NCI-H1694 (cell line): ENCODE data around the gene SAMD4A.

Source experiments
- DNase-seq: peaks from one replicate; lab custom pipeline; 2025; lab: John Stamatoyannopoulos, UW

SAMD4A gene

DNA sequence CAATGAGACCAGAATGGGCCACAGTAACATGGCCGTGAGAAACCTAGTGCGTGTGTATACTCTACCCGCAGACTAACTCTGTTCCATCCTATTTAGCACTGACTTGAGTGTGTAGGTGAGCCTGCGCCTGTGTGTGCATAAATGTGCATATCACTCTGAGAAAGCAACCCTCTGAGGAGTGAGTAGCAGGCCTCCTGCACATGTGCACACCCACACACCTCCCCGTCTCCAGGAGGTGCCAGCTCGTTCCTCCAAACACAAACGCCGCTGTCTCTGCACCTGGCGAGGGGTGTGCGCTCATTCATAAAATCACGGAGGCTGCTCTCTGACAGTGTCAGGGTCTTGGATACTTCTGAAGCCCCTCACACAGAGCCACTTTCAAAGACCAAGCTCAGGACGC is 196.8 kb downstream of the SAMD4A start:
- DNase-seq: no peak

DNA sequence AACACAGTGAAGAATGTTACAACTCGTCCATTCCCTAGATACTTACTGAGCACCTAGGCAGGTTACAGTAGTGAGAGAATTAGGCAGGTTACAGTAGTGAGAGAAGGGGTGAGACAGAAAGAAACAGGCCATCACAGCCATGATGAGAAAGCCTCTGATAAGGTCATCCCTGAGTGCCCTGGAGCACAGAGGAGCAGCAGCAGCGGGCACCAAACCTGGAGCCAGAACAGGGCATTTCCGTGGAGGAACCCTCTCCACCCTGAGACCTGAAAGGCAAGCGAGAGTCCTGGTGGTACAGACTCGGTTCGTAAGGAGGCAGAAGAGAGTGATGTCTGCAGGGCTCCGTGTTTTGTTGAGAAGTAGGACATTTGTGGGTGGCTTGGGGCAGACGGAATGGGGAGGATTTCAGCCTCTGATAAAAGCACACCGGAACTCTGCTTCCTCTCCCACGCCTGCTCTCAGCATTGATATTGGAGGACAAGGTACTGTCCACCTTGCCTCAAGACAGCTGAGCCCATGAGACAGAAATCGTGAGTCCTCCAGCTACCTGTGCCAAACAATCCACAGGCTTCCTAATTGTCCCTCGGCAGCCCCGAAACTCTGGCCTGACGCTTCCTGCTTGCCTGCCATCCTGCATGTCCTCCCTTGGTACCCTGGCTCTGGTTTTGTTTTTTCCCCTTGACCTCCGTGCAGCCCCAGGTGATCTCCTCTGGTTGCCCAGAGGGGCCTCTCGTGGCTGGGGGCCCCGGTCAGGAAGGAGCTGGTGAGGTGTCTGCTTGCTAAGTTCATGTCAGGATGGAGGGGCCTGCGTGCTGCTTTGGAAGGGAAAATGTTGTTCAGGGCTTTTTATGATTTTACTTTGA is 199.6 kb downstream of the SAMD4A start:
- DNase-seq: no peak

DNA sequence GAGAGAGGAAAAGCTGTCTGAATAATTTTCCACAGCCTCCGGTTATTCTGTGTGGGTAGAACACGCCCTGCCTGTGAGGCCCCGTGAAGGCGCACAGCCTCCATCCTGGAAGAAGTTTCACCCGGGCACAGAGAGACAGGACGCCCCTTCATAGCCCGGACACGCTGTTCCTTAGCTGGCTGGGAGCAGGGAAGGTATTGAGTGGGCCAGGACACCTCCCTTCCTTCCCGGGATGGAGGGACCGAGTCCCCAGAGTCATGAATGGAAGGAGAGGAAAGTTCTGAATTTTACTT is 200.2 kb downstream of the SAMD4A start:
- no peak for DNase-seq

DNA sequence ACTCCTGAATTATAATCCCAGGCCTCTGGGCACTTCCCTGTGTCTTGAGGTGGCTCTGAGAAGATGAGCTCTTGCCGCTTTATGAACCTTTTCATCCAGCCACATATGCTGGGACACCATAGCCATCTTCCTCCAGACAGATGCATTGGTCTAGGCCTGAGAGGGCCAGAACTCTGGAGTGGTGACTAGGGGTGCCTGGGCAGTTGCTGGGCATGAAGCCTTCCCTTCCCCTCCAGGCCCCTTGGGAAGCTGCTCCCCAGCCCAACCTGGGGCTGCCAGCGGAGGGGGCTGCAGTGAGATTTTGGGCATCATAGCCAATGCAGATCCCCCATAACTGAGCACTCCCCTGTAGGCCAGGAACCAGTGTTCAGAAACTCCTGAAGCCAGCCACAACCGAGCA is 200.5 kb downstream of the SAMD4A start:
- no peak for DNase-seq

DNA sequence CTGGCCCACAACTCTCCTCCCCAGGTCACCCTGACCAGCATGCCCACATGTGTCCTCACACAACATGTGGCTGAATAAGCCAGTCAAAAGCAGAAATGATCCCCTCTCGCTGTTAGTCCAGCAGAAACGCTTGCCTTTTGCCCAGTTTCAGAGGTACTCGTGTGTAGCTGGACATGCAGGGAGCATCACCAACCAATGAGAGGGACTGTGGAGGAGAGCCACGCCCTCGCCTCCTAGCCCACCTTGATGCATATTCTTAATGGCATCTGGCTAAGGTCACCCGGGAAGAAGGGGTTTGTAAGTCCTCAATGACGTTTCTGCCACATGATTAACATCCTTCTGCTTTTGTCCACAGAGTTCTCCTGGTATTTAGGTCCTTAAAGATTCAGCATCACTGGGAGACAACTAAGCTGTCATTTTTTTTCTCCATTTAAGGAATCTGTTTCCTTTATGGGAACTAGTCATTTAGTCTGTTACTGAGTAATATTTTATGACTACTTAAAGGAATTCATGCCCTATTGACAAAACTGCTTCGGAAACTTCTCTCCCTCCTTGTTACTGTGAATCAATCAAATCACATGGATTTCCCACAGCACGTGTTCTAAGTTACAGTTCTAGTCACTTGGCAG is 201.7 kb downstream of the SAMD4A start:
- DNase-seq: no peak

DNA sequence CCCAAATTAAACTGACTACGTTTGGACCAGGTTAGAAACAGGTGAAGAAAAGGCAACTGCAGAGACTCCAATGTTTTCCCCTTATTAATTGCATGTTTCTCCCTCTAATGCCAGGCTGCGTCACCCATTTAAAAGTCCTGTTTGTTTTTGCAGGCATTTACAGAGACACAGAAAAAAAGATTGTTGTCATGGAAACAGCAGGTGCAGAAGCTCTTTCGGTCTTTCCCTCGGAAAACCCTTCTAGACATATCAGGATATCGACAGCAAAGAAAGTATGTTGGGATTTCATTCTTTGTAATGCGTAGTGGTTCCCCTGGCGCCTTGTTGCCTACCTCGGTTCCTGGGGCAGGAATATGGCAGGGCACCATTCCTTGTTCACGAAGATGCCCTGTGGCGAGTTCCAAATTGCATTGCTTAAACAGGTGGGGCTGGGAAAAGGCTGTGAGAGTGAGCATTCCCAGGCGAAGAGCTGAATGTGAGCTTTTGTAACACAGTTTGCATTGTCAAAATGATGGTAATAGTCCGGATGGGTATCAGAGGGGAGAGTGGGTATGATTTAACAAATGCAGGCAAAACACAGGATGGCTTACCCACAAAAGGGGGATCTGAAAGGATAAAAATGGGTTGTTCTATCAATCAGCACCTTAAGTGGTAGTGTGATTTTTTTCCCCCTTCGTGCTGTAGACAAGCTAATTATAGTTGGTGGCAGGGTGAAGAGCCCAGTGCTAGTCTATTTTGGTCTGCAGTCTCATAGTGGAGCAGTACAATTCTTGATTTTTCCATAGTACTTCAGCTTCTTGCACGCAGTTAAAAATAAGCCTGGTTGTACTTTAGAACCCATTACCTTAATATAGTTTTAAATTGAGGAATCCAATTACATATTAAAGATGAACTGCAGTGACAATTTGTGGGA is 203.3 kb downstream of the SAMD4A start:
- no peak for DNase-seq

DNA sequence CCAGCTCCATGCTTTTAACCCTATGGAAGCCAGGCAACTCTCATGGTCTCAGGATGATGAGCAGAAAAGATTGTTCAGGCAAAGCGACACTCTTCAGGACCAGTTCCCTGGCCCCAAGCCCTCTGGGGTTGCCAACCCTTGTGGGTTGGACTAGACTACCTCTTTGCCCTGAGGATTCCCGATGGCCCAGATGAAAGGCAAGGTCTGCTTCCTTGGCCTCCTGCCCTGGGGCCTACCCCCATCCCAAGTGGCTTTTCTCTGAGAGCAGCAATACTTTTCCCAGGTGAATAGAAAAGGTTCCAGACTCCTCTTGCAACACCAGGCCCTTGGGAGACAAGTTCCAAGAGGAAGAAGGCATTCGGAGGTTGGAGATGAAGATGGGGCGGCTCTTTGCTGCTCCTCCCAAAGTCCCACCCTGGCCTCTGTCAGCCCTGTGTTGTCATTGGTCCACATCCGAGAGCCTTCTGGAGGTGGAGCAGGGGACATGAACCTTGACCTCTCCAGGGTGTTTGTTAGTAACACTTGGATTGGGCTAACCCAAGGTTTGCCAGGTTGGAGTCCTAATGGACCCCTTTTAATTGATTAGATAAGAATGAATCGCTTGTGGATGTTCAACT is 204.6 kb downstream of the SAMD4A start:
- no peak for DNase-seq

DNA sequence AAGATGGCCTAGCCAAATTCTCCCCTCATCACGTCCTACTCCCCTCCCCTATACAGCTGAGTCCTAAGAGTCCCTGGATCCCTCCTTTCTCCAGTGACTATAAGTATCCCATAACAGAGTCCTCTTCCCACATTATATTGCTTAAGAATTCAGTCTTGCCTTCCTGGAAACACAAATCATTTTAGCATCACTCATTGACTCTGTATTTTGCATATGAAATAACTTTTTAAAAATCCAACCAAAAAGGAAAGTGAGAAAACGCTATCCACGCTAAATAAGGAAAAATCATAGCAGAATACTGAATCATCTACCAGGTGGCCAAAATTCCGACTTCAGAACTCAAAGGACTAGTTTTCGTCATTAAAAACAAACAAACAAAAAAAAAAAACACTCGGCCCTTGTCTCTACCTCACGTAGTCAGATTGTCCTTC is 205.5 kb downstream of the SAMD4A start:
- no peak for DNase-seq

DNA sequence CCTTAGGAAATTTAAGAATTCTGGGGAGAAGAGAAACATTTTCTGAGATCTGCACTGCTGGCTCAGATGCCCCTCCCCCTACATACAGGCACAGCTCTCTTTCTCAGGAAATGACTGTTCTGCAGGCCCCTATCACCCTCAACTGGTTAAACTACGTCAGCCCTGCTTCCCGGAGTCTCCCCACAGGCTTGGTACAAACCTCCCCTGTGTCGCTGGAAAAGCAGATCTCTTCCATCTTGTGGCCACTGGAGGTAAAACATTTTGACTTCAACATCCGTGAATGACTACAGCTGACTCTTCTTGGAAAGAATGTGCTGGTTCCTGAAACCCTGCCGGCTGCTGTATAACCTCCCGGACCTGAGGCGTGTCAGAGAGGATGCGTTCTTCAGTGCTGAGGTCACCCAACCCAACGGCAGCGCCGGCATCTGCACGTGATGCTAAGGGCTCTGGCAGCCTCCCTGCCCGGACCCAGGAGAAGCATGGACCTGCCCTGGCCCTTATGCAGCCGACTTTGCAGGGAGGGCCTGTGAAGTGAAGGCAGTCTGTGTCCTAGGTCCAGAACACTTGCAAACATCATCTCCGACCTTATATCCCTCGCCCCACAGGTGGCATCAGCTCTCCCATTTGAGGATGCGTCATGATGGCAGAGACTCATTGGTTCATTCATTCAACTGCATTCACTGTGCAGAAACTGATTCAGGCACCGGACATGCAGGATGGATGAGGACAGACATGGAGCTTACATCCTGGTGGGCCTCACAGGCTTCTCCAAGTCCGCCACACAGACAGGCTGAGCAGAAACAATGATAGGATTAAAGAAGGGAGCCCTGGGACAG is 206.5 kb downstream of the SAMD4A start:
- peak; percentile 80 for DNase-seq

DNA sequence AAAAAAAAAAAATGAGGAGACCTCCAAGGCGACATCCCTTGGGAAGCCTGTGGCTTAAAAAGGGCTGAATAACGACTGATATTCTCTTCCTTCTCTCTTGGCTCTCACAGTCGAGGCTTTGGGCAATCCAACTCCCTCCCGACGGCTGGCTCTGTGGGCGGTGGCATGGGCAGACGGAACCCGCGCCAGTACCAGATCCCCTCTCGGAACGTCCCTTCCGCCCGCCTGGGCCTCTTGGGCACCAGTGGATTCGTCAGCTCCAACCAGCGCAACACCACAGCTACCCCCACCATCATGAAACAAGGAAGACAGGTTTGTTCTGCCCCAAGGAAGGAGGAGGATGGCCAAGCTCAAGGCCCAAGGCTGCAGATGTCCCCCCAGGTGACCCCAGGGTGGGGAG is 207.9 kb downstream of the SAMD4A start:
- no peak for DNase-seq

DNA sequence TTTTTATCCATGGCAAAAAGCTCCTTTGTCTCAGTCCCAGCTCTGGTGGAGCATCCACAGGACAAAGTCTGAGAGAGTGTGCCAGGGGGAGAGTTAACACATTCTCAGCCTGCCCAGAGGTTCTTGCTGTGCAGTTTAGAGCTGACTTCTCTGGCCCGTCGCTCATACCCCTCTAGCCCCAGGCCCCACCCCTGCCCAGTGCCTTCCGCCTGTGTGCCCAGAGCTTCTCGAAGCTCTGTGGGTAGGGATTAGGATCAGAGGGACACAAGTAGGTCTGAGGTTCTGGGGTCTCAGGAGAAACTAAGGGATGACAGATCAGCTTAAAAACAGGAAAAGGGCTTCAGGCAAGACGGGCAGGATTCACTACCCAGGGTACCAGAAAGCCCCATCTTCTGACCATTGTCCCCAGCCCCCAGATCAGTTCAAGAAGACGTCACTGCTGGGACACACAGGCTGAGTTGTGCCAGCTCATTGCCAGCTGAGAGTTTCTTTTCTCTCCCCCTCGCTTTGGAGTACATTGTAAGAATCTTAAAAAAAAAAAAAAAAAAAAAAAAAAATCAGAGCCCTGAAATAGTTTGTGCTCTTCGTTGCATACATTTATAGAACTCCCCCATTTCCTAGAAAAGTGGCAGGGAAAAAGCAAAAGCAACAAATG is 208.7 kb downstream of the SAMD4A start:
- no peak for DNase-seq

DNA sequence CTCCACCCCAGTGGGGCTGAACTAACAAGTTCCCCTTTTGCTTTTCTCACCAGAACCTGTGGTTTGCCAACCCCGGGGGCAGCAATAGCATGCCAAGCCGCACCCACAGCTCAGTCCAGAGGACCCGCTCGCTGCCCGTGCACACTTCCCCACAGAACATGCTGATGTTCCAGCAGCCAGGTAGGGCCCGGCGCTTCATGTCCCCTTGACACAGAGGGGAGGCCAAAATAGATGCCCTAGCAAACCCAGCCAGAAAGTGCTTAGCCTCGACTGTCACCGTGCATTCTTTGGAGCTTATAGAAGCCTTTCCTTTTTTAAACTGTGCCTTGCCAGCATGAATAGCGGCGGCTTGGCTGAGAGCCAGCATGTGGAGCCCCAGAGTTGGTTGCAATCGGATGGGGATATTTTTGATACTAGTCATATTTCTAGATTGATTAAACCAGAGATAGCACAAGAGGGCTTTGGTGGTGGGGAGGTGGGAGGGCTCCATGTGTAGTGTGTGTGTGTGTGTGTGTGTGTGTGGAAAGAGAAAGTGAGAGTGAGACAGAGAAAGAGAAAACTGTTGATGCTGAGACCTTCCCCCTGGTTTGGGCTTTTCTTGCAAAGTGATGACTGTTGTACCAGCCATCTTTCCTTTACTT is 209.6 kb downstream of the SAMD4A start:
- DNase-seq: no peak

DNA sequence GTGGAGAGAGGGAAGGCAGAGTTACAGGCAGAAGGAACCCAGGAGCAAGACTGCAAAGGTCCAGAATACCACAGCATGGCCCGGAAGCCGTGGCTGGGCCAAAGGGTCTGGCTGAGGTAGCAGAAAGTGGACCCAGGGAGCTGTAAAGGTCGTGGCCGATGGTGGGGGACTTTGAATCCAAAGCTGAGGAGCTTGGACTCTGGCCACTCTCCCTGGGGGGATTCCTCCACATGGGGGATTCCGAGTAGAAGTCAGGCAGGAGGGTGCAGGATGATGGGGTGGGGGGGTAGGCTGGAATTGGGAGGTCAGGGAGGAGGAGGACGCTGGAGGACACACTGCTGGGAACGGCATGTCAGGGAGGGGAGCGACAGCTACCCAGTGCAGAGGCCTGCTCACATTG is 210.5 kb downstream of the SAMD4A start:
- no peak for DNase-seq

DNA sequence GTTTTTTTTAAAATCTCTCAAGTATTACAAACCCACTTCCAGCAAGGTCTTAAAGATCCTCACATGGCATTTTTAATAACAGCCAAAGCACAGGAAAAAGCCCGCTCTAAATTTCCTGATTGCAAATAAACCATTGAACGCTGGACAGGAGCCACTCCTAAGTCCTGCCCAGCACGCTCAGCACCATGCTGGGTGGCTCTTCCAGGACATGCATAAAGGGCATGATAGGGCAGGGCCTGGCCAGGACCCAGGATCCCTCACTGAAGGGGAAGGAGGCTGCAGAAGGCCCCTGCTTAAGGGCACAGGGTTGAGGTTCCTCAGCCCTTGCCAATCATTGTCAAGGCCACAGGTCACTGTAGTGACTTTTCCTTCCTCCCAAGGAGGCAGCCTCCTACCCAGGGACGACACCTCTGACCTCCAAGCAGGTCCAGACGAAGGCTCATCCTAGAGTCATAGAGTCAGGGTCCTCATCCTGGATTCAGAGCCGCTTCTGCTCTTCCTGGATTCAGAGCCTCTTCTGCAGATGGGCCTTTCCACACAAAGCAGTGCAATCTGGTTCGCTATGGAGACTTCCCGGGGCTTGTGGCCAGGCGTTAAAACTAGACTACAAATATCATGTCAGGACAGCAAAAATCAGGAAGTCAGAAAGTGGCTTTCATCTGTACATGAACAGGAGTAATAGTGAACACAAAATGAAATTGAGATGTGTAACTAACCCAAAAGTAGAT is 211.9 kb downstream of the SAMD4A start:
- DNase-seq: no peak

DNA sequence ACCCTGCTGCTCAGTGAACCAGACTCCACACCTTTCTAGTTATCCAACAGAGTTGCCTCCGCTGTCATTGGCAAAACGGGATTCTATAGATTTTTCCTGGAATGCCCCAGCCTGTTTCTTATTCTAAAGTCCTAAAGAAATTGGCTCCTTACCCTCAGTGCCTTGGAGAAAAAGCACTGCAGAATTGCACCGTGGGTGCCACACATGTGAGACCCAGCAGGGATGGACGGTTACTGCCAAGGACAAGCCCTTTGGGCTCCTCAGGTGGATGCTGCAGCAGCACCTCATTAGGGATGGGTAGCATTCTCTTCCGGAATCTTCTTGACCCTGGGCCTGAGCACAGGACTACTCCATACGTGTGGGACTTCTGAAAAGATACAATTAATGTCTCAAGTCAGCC is 214.2 kb downstream of the SAMD4A start:
- DNase-seq: no peak

DNA sequence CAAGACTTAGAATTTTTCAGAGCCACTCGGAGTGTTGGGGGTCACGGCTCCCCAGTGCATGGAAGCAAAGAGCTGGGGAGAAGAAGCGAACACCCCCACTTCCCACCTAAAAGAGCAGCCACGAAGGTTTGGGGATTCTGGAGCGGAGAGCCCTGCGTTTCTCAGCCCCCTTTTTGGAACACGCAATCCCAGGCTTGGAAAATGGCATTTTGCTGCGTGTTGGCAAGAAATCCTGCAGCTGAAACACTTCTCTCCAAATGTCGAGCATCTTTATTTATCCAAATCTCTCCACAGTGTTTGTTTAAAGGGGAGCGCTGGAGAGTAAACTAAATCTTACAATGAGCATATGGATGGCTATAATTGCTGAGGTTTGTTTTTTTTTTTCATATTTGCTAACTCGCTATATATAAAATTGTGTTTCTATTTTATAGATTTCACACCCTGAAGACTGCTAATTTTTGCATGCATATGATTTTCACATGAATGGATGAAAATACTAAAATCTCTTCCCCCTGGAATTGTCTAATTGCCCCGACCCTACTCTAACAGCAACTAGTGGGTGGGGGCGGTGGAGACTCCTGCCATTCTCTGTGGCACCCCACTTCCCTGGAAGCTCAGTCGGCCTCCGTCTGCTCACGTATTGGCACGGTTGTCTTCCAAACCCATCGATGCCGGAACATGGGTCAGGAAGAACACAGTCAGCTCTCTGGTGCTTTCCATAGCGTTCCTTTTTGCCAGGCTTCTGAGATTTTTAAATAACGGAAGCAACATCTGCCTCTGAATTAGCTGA is 215.2 kb downstream of the SAMD4A start:
- peak; percentile 23 for DNase-seq

DNA sequence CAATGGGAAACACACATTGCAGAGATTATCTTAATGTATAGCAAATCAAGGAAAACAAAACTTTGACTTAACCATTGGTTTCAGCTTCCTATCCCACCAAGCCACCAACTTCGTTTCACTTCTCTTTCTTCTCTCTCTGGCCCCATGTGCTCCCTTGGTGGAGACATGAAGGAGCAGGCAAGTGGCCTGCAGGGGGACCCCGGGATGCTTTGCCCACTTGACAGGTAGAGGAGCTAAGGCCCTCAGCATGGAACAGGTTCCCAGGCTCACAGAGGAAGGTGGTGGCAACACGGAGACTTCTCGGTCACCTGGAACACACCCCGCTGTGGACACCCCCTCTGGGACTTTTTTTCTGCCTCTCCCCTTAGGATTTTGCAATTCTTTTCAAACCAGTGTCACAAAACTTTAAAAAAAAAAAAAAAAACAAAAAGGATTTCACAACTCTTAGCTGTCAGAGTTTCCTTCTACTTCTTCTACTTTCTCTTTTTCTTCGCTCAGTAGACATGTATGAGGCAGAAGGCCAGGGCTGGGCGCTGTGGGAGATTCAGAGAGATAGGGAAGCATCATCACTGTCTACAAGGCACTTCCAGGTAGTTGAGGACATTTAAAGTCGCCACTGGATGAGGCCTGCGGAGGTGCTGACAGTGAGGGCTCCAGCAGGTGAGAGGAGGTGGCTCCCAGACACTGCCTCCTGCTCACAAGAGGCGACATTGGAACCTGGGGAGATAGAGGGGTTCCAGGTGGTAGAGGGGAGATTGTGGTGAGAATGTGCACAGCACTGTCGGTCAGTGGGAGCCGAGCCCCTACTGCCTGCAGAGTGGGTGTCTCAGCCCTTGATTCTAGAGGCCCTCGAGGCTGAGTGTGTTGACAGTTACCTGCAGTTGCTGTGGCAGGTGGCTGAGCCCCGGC is 216.1 kb downstream of the SAMD4A start:
- DNase-seq: no peak

DNA sequence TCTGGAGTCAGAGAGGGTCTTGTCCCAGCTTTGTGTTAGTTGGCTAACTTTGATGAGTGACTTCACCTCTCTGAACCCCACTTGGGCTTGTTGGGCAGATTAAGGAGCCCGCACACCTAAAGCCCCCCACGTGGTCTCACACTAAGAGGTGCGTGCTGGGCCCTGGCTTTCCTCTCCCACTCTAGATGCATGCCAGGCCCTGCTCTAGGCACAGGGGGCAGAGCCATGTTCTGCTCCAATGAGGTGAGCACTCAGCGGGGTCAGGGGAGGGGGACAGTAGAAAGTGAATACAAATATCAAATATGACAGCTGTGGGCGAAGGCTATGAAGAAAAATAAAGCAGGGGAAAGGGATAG is 216.7 kb downstream of the SAMD4A start:
- DNase-seq: no peak
